Upper lobe of left lung (tissue), 4 donors: Measurements from ENCODE around the gene CDR2.

Source experiments
- CTCF ChIP-seq, 6 experiments: fragments of 450-650 bp in 4 of 6; fragments of 200-600 bp in 2 of 6; sonication (generic) in 2 of 6; IDR thresholded peaks; one replicate each; pipeline ENCODE4 v1.5.1; 2016 to 2019; ENCODE audit warnings: antibody characterized with exemption in 6 of 6
- EP300 ChIP-seq, 4 donors: sonication (generic); formaldehyde crosslinking; IDR thresholded peaks; one replicate each; pipeline ENCODE4 v1.5.1; 2017; ENCODE audit warnings: antibody characterized with exemption in 4 of 4, control low read depth in 2 of 4
- POLR2A ChIP-seq, 4 donors: fragments of 450-650 bp; IDR thresholded peaks; one replicate each; pipeline ENCODE4 v1.5.1; 2016 to 2017; ENCODE audit warnings: antibody characterized with exemption in 4 of 4, mild to moderate bottlenecking in 2 of 4

- TF ChIP-seq POLR2A (IDR thresholded peaks at IDR 0.05) (no peak), CTCF (IDR thresholded peaks at IDR 0.05) (no peak), EP300 (IDR thresholded peaks at IDR 0.05) (no peak)
Observed at GRCh38 chr16:22348291-22348690, 26.1 kb downstream of the CDR2 start.
